Psoas muscle (tissue), 8 donors: ENCODE data around the gene CCDC39. TPM values are rescaled to one million over a fixed set of nuclear protein-coding genes. Genes with fewer than 3 reads are reported as not detected.
"Not testable (repeated sequence)": the region's sequence is repeated elsewhere in the genome, so short reads cannot be mapped to it uniquely, and the experiment has no call there.

Source experiments
- ATAC-seq, 4 donors: fragments of 200-7000 bp; cut with Tn5 transposase; one replicate each; pipeline ENCODE4 v1.9.1; 2020; ENCODE audit warnings: moderate library complexity in 3 of 4, mild to moderate bottlenecking in 2 of 4
- DNase-seq, 2 donors: peaks; one replicate each; pipeline ENCODE4 v3.0.0-alpha.2; 2020
- H3K27ac ChIP-seq: fragments of 200-600 bp; one replicate; pipeline ENCODE4 v1.8.0; 2022
- H3K27me3 ChIP-seq, 3 donors: fragments of 200-600 bp in 1 of 3; one replicate each; pipeline versions ENCODE4 v1.6.1 to v1.8.0; 2013 to 2022; ENCODE audit warnings: low read length in 2 of 3, mild to moderate bottlenecking in 2 of 3, moderate library complexity in 1 of 3; ENCODE audit not compliant: insufficient read depth in 3 of 3
- H3K36me3 ChIP-seq, 2 donors: fragments of 200-600 bp in 1 of 2; one replicate each; pipeline versions ENCODE4 v1.6.1 to v1.8.0; 2013 to 2022; ENCODE audit warnings: low read depth in 1 of 2, mild to moderate bottlenecking in 1 of 2, moderate library complexity in 1 of 2; ENCODE audit not compliant: insufficient read depth in 1 of 2
- H3K4me1 ChIP-seq: fragments of 200-600 bp; one replicate; pipeline ENCODE4 v1.8.0; 2022
- H3K4me3 ChIP-seq: fragments of 200-600 bp; one replicate; pipeline ENCODE4 v1.8.0; 2022; ENCODE audit warnings: mild to moderate bottlenecking
- H3K9me3 ChIP-seq: fragments of 200-600 bp; one replicate; pipeline ENCODE4 v1.8.0; 2022
- CTCF ChIP-seq: fragments of 200-600 bp; IDR thresholded peaks from one replicate; pipeline ENCODE4 v1.8.0; 2022; ENCODE audit warnings: antibody characterized with exemption
- WGBS, 3 donors: extraction: QIAGEN DNeasy Blood & Tissue Kit; methylation state at CpG; one replicate each; pipeline versions ENCODE4 v1.1.6 to v1.1.7; 2013; 5-methylcytosine and 5-hydroxymethylcytosine counted together
- intact Hi-C, 2 donors: fragments of 100-400 bp; cut with DNase I; formaldehyde crosslinking; loops; one replicate each; pipeline versions ENCODE4 v1.11.0 to v1.14.2; 2022
- polyA plus RNA-seq, 3 donors: library from polyadenylated mRNA; stranded (reverse); fragments of 200-250 nt; gene quantifications; one replicate each; pipeline ENCODE4 v1.2.3, GENCODE V29; 2013
- total RNA-seq, 4 donors: library from RNA; stranded (reverse); fragmentation: NEBNext Ultra II Directional in 2 of 4; extraction: Animal tissue kit (Norgen Biotek cat#: 25700) in 2 of 4; gene quantifications; one replicate each; pipeline versions ENCODE4 v1.2.1 to v1.2.4, GENCODE V29; 2021 to 2023
- donor health status: healthy with polysubstance abuse.
- donor health status: DM: no; HTN: no; CAD: no; lungs with moderate emphysema.
- donor health status: Bipolar disorder and iron deficiency.
- donor health status: healthy.
- donor health status: DM: yes; HTN: yes; CAD: no.
- donor health status: DM: no; HTN: no; CAD: no.
- donor health status: DM: no; HTN: no; CAD: no.
- donor health status: DM: yes; HTN: yes; CAD: no.

CCDC39 gene
- total and polyA plus RNA-seq, 7 donors: 0.03 to 0.86 (median 0.74) TPM; not detected in 1

- no peaks in the 10 kb centered on the region for H3K27me3 ChIP-seq
- 65 to 81% (median 75%) methylated on average over 2 of the region's 2 CpGs for WGBS, 3 donors
- intact Hi-C loops: no loop called here
- DNase-seq: no peak
- H3K9me3 ChIP-seq: no peaks in the 10 kb centered on the region
- peaks cover 0 to 8% of the 10 kb centered on the region in 2 donors for H3K36me3 ChIP-seq
- ATAC-seq: no peak
- no peak for TF ChIP-seq CTCF
- H3K4me3 ChIP-seq: no peak overlapping the region
- H3K27ac ChIP-seq: no peak overlapping the region
- no peaks in the 10 kb centered on the region for H3K4me1 ChIP-seq
These were observed 59.6 kb downstream of the CCDC39 start for GRCh38 chr3:180619723-180620122.

GRCh38 chr3:180618563-180618962, 60.7 kb downstream of the CCDC39 start:
- H3K36me3 ChIP-seq: peaks cover 0 to 15% of the 10 kb centered on the region in 2 donors
- H3K9me3 ChIP-seq, DNase-seq, ATAC-seq, H3K4me1 ChIP-seq, H3K27ac ChIP-seq, intact Hi-C loops, H3K4me3 ChIP-seq, H3K27me3 ChIP-seq: not testable (repeated sequence)
- WGBS, 3 donors: 90 to 97% (median 95%) methylated on average over 2 of the region's 2 CpGs

GRCh38 chr3:180617049-180617448, 62.2 kb downstream of the CCDC39 start:
- ATAC-seq (no peak), DNase-seq (no peak)
- intact Hi-C loops: no loop called here
- 95 to 98% (median 97%) methylated on average over 2 of the region's 2 CpGs for WGBS, 3 donors
- no peaks in the 10 kb centered on the region for H3K27me3 ChIP-seq
- no peaks in the 10 kb centered on the region for H3K9me3 ChIP-seq
- H3K4me3 ChIP-seq: no peak overlapping the region
- no peak overlapping the region for H3K27ac ChIP-seq
- no peaks in the 10 kb centered on the region for H3K4me1 ChIP-seq
- H3K36me3 ChIP-seq: peaks cover 0 to 30% of the 10 kb centered on the region in 2 donors
- TF ChIP-seq CTCF: no peak

- intact Hi-C loops: no loop called here
- 47 to 51% (median 47%) methylated on average over 3 of the region's 3 CpGs for WGBS, 3 donors
These were observed 63.3 kb downstream of the CCDC39 start for GRCh38 chr3:180615954-180616353.

GRCh38 chr3:180612364-180612763, 66.9 kb downstream of the CCDC39 start:
- ATAC-seq (no peak), DNase-seq (no peak)
- no peaks in the 10 kb centered on the region for H3K9me3 ChIP-seq
- no peak overlapping the region for H3K27ac ChIP-seq
- no peaks in the 10 kb centered on the region for H3K27me3 ChIP-seq
- H3K4me3 ChIP-seq: no peak overlapping the region
- H3K4me1 ChIP-seq: no peaks in the 10 kb centered on the region
- intact Hi-C loops: no loop called here
- no peak for TF ChIP-seq CTCF
- H3K36me3 ChIP-seq: peaks cover 10 to 77% of the 10 kb centered on the region in 2 donors
- whole genome bisulfite sequencing, 3 donors: 90 to 92% (median 91%) methylated on average over 5 of the region's 5 CpGs

More at GRCh38 chr3:180615954-180616353, 63.3 kb downstream of the CCDC39 start:
- TF ChIP-seq CTCF: no peak
- H3K4me3 ChIP-seq: no peak overlapping the region
- no peak for ATAC-seq
- no peaks in the 10 kb centered on the region for H3K4me1 ChIP-seq
- no peak for DNase-seq
- H3K27ac ChIP-seq: no peak overlapping the region
- H3K9me3 ChIP-seq: no peaks in the 10 kb centered on the region
- peaks cover 7 to 41% of the 10 kb centered on the region in 2 donors for H3K36me3 ChIP-seq
- no peaks in the 10 kb centered on the region for H3K27me3 ChIP-seq
